ENCODE measurements around the gene PPP1R12C.

Gene PPP1R12C

DNA sequence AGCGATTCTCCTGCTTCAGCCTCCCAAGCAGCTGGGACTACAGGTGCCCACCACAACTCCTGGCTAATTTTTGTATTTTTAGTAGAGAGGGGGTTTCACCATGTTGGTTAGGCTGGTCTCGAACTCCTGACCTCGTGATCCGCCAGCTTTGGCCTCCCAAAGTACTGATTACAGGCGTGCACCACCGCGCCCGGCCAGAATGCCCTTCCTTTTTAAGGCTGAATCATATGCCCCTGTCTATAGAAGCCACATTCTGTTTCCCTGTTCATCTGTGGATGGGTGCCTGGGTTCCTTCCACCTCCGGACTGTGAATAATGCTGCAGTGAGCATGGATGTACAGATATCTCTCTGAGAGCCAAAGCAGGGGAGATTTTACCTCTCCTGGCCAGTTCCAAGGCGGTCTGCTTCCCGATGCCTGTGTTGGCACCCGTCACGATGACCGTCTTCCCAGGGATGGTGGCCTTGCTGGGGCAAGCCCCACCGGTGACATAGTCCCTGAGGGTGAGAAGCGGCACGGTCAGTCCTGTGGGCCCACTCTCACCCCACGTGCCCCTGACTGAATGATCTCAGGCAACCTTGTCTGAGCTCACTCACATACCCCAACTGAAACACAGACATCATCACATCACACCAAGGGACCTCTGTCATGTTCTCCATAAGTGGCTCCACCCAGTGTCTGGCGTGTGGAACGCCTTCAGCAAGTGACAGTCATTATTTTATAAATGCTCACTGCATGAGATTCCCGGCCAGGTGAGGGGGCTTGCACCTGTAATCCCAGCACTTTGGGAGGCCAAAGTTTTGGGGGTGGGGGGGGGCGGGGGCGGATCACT is 58.4 kb downstream of the PPP1R12C start:
- no peak for TF ChIP-seq CTCF (IDR thresholded peaks at IDR 0.05; ENCODE audit: low read depth, low read length, missing control alignments)
- no peak overlapping the region for H3K4me3 ChIP-seq (replicated peaks; ENCODE audit: low read depth, low read length)
- DNase-seq (ENCODE audit: extremely low read depth, low read depth) = no peak

GRCh38 chr19:55056827-55057226 is 60.6 kb downstream of the PPP1R12C start:
- TF ChIP-seq CTCF (IDR thresholded peaks at IDR 0.05; ENCODE audit: low read depth, low read length, missing control alignments) = no peak
- no peak for DNase-seq (ENCODE audit: extremely low read depth, low read depth)

DNA sequence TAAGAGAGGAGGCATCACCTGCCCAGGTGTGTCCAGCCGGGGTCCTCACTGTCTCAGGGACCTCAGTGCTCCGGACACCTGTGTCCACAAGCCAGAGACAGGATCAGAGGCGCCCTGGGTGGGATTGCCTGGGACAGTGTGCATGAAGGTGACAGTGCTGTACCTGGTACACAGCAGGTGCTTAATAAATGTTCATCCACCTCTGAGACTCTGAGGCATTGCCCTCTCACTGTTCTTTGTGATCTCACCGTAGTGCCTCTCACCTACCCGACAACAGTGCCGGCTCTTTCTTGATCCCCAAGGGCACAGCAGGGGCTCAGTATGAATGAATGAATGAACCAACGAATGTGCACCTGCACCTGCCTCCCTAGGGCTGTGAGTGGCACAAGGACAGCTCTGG is 63.7 kb downstream of the PPP1R12C start:
- no peak for DNase-seq (ENCODE audit: extremely low read depth, low read depth)
- no peak overlapping the region for H3K4me3 ChIP-seq (replicated peaks; ENCODE audit: low read depth, low read length)
- no peak for TF ChIP-seq CTCF (IDR thresholded peaks at IDR 0.05; ENCODE audit: low read depth, low read length, missing control alignments)

More at GRCh38 chr19:55056827-55057226, 60.6 kb downstream of the PPP1R12C start:
- H3K4me3 ChIP-seq (replicated peaks; ENCODE audit: low read depth, low read length) = no peak overlapping the region

- no peak overlapping the region for H3K4me3 ChIP-seq (replicated peaks; ENCODE audit: low read depth, low read length)
- DNase-seq (ENCODE audit: extremely low read depth, low read depth) = no peak
- TF ChIP-seq CTCF (IDR thresholded peaks at IDR 0.05; ENCODE audit: low read depth, low read length, missing control alignments) = no peak
These were observed 66.5 kb downstream of the PPP1R12C start for GRCh38 chr19:55050749-55051532.

DNA sequence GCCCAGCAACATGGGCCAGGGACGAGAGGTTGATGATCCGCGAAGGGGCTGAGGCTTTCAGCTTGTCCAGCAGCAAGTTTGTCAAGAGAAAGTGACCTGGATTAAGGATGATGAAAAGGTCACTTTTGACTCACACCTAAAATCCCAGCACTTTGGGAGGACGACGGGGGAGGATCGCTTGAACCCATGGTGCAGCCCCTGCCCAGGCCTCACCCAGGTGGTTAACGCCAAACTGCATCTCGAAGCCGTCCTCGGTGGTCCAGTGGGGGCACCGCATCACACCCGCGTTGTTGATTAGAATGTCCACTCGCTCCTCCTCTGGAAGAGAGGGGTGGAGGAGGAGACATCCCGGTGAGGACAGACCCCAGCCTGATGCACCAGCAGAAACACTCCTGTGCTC is 69.0 kb downstream of the PPP1R12C start:
- no peak for TF ChIP-seq CTCF (IDR thresholded peaks at IDR 0.05; ENCODE audit: low read depth, low read length, missing control alignments)
- no peak overlapping the region for H3K4me3 ChIP-seq (replicated peaks; ENCODE audit: low read depth, low read length)
- no peak for DNase-seq (ENCODE audit: extremely low read depth, low read depth)

DNA sequence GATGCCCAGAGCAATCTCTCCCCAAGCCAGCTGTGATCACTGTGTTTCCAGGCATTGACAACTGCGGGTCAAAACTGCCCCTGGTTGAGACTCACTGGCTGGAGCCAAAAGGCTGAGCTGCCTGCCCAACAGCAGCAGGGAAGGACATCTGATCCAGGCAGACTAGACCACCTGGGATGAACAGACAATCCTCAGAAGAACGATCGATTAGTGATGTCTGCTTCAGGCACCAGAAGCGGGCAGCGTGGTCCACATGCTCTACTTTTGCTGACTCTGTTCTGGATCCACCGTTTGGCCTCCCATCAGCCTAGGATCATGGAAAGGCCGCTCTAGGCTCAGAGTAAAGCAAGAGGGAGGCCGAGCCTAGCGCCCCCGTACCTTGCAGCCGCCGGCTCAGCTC is 69.5 kb downstream of the PPP1R12C start:
- TF ChIP-seq CTCF (IDR thresholded peaks at IDR 0.05; ENCODE audit: low read depth, low read length, missing control alignments) = no peak
- no peak for DNase-seq (ENCODE audit: extremely low read depth, low read depth)
- H3K4me3 ChIP-seq (replicated peaks; ENCODE audit: low read depth, low read length) = no peak overlapping the region
